Stimulated activated effector memory CD8-positive, alpha-beta T cell treated with anti-CD3 and anti-CD28 coated beads, Interleukin-12 subunit alpha, Interleukin-12 subunit beta, amount 100 ng/mL, for 72 hours (primary cell): Measurements from ENCODE around the gene ERBB3.

Experiments used
- ATAC-seq: fragments of 150-1000 bp; cut with Tn5 transposase; 2 replicates; pipeline ENCODE4 v1.10.0; 2021
- DNase-seq, 2 donors: peaks; one replicate each; pipeline ENCODE4 v3.0.0; 2021 to 2022; ENCODE audit warnings: low spot score in 2 of 2
- H3K27ac Mint-ChIP-seq: one replicate; pipeline ENCODE4 v1.8.0; 2022; ENCODE audit warnings: mild to moderate bottlenecking, mixed read lengths
- H3K36me3 Mint-ChIP-seq: one replicate; pipeline ENCODE4 v1.8.0; 2022; ENCODE audit warnings: mild to moderate bottlenecking, mixed read lengths
- H3K4me1 Mint-ChIP-seq: one replicate; pipeline ENCODE4 v1.8.0; 2022; ENCODE audit warnings: mixed read lengths
- H3K4me3 Mint-ChIP-seq: one replicate; pipeline ENCODE4 v1.8.0; 2022; ENCODE audit warnings: mild to moderate bottlenecking, mixed read lengths
- H3K9me3 Mint-ChIP-seq: one replicate; pipeline ENCODE4 v1.8.0; 2022; ENCODE audit warnings: mixed read lengths

ERBB3 gene

GRCh38 chr12:56097738-56098137 lies 17.8 kb downstream of the ERBB3 start:
- peaks cover 15% of the 10 kb centered on the region for H3K4me1 Mint-ChIP-seq

GRCh38 chr12:56098592-56098991 lies 18.6 kb downstream of the ERBB3 start:
- H3K9me3 Mint-ChIP-seq = no peaks in the 10 kb centered on the region
- H3K4me1 Mint-ChIP-seq = peaks cover 24% of the 10 kb centered on the region
- DNase-seq (no peak), ATAC-seq (no peak)
- H3K27ac Mint-ChIP-seq = no peak overlapping the region
- H3K4me3 Mint-ChIP-seq = no peak overlapping the region
- H3K36me3 Mint-ChIP-seq = peaks cover 6% of the 10 kb centered on the region

More at GRCh38 chr12:56097738-56098137, 17.8 kb downstream of the ERBB3 start:
- no peak for ATAC-seq
- Mint-ChIP-seq H3K9me3 (no peaks in the 10 kb centered on the region), H3K36me3 (no peaks in the 10 kb centered on the region), H3K4me3 (no peak overlapping the region), H3K27ac (no peak overlapping the region)
- DNase-seq = no peak

- H3K4me3 Mint-ChIP-seq = no peak overlapping the region
- peak overlapping the region; percentile 68 for H3K27ac Mint-ChIP-seq
- H3K9me3 Mint-ChIP-seq = no peaks in the 10 kb centered on the region
These were observed 19.8 kb downstream of the ERBB3 start for GRCh38 chr12:56099787-56100186.

DNA sequence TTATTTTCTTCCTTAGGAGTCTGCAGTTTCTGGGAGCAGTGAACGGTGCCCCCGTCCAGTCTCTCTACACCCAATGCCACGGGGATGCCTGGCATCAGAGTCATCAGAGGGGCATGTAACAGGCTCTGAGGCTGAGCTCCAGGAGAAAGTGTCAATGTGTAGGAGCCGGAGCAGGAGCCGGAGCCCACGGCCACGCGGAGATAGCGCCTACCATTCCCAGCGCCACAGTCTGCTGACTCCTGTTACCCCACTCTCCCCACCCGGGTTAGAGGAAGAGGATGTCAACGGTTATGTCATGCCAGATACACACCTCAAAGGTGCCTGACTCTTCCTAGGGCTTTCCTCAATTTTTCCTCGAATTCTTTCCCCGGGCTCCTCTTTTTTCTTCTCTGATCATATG lies 21.1 kb downstream of the ERBB3 start:
- Mint-ChIP-seq H3K4me1 (peaks cover 43% of the 10 kb centered on the region), H3K27ac (peak overlapping the region; percentile 99), H3K36me3 (peaks cover 31% of the 10 kb centered on the region), H3K4me3 (no peak overlapping the region), H3K9me3 (no peaks in the 10 kb centered on the region)
- ATAC-seq (no peak), DNase-seq (no peak)

More at GRCh38 chr12:56099787-56100186, 19.8 kb downstream of the ERBB3 start:
- no peak for ATAC-seq
- H3K4me1 Mint-ChIP-seq = peaks cover 35% of the 10 kb centered on the region
- DNase-seq = no peak
- peaks cover 18% of the 10 kb centered on the region for H3K36me3 Mint-ChIP-seq

- no peaks in the 10 kb centered on the region for H3K9me3 Mint-ChIP-seq
- peaks cover 47% of the 10 kb centered on the region for H3K36me3 Mint-ChIP-seq
- H3K4me1 Mint-ChIP-seq = peaks cover 56% of the 10 kb centered on the region
- no peak for DNase-seq
- peak overlapping the region; percentile 100 for H3K4me3 Mint-ChIP-seq
- H3K27ac Mint-ChIP-seq = peak overlapping the region; percentile 99
- ATAC-seq = no peak
These were observed 22.7 kb downstream of the ERBB3 start for GRCh38 chr12:56102683-56103065.

DNA sequence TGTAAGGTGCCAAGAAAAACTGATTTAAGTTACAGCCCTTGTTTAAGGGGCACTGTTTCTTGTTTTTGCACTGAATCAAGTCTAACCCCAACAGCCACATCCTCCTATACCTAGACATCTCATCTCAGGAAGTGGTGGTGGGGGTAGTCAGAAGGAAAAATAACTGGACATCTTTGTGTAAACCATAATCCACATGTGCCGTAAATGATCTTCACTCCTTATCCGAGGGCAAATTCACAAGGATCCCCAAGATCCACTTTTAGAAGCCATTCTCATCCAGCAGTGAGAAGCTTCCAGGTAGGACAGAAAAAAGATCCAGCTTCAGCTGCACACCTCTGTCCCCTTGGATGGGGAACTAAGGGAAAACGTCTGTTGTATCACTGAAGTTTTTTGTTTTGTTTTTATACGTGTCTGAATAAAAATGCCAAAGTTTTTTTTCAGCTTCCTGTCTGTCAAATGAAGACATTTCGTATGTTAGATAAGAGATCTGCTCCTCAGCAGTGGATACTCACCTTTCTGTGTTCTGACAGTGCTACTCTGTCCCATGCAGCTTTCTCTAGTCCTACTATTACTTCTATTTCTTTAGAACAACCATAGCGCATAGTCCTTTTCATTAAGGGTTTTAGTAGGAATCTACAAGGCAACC lies 23.2 kb downstream of the ERBB3 start:
- Mint-ChIP-seq H3K4me3 (peak overlapping the region; percentile 100), H3K4me1 (peaks cover 56% of the 10 kb centered on the region), H3K36me3 (peaks cover 52% of the 10 kb centered on the region), H3K9me3 (no peaks in the 10 kb centered on the region), H3K27ac (peak overlapping the region; percentile 99)
- DNase-seq = peak in 1 of 2 donors; percentile 59
- ATAC-seq = peak; percentile 4

DNA sequence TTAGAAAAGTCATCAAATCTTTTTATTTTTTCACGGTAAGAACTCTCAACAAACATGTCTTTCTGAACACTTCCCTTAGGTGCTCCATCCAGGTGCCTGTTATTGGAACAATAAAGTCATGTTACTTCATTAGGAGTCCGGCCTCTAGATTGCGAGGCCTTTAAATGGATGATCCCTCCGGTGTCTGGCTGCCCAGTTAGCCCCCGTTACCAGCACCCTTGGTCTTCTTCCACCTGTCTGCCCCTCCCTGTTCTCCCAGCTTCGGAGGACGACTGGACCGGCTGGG lies 23.8 kb downstream of the ERBB3 start:
- no peaks in the 10 kb centered on the region for H3K9me3 Mint-ChIP-seq
- H3K4me1 Mint-ChIP-seq = peaks cover 56% of the 10 kb centered on the region
- DNase-seq (no peak), ATAC-seq (no peak)
- peak overlapping the region; percentile 100 for H3K4me3 Mint-ChIP-seq
- H3K27ac Mint-ChIP-seq = peak overlapping the region; percentile 99
- H3K36me3 Mint-ChIP-seq = peaks cover 58% of the 10 kb centered on the region

- H3K36me3 Mint-ChIP-seq = peaks cover 63% of the 10 kb centered on the region
- DNase-seq = peak; percentile 91 to 99
- H3K27ac Mint-ChIP-seq = peak within 1 kb of the TSS; percentile 99
- peaks cover 56% of the 10 kb centered on the region for H3K4me1 Mint-ChIP-seq
- H3K4me3 Mint-ChIP-seq = peak within 1 kb of the TSS; percentile 100
- ATAC-seq = peak; percentile 96
- no peaks in the 10 kb centered on the region for H3K9me3 Mint-ChIP-seq
These were observed 24.3 kb downstream of the ERBB3 start, which contains the start of gene PA2G4 for GRCh38 chr12:56104109-56104814. Gene PA2G4 (plus strand): TSS chr12:56104559. CDS start chr12:56104738, 179 bp downstream.

DNA sequence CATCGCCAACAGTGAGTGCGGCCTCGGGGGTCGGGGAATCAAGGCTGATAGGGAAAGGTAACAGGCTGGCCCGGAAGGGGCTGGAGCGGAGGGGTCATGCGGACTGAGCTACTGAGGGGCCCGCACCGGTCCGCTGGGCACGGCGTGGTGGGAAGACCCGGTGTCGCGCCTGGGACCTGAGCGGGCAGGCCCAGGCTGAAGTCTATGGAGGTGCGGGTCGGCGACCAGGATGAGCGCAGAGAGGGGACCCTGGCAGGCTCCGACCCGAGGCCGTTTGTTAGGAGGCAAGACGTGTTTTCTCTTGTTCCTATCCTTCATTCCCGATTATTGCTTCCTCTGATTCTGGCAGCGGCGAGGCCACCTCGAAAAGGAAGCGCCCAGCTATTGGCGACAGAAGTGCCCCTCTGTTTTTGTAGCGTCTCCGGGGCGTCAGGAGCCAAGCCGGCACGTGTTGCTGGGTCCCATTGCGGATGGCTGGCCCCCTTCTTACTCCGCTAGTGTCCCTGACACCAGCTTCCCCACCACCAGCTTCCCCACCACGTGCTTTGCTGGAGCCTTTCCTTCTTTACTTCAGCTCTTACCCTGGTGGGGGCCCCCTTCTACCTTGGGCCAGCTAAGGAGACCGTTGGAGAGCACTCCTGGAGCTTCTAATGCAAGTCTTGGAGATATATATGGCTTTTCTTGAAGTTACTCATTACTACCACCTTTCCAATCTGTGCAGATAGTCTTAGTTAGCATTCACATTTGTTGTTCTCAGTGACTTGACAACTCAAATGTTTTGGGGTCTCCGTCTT lies 25.0 kb downstream of the ERBB3 start:
- Mint-ChIP-seq H3K9me3 (no peaks in the 10 kb centered on the region), H3K36me3 (peaks cover 70% of the 10 kb centered on the region), H3K4me1 (peaks cover 56% of the 10 kb centered on the region), H3K27ac (peak overlapping the region; percentile 99), H3K4me3 (peak overlapping the region; percentile 100)
- ATAC-seq (peak; percentile 14), DNase-seq (no peak)

DNA sequence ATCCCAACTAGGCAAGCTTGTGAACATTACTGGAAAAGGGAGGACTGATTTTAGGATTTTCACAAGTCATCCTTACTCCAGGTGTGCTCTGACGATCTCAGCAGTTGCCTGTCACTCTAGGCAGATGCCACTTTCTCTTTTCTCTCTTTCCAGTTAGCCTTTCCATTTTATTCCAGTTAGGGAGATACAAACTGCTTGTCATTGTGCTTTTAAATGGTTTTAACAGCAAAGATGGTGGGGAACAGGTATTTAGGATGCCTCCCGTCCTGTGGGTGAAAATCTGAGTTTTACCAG lies 25.6 kb downstream of the ERBB3 start:
- no peaks in the 10 kb centered on the region for H3K9me3 Mint-ChIP-seq
- H3K4me3 Mint-ChIP-seq = peak overlapping the region; percentile 100
- DNase-seq (no peak), ATAC-seq (no peak)
- peak overlapping the region; percentile 99 for H3K27ac Mint-ChIP-seq
- H3K4me1 Mint-ChIP-seq = peaks cover 56% of the 10 kb centered on the region
- H3K36me3 Mint-ChIP-seq = peaks cover 76% of the 10 kb centered on the region

- ATAC-seq (no peak), DNase-seq (no peak)
- H3K36me3 Mint-ChIP-seq = peaks cover 92% of the 10 kb centered on the region
- peaks cover 46% of the 10 kb centered on the region for H3K4me1 Mint-ChIP-seq
- peak overlapping the region; percentile 100 for H3K4me3 Mint-ChIP-seq
- H3K9me3 Mint-ChIP-seq = no peaks in the 10 kb centered on the region
- no peak overlapping the region for H3K27ac Mint-ChIP-seq
These were observed 27.3 kb downstream of the ERBB3 start for GRCh38 chr12:56107242-56107641.

- H3K4me3 Mint-ChIP-seq = no peak overlapping the region
- H3K9me3 Mint-ChIP-seq = no peaks in the 10 kb centered on the region
- H3K27ac Mint-ChIP-seq = peak overlapping the region; percentile 7
- ATAC-seq (no peak), DNase-seq (no peak)
- peaks cover 18% of the 10 kb centered on the region for H3K4me1 Mint-ChIP-seq
- peaks cover 94% of the 10 kb centered on the region for H3K36me3 Mint-ChIP-seq
These were observed 30.6 kb downstream of the ERBB3 start for GRCh38 chr12:56110571-56110970.

GRCh38 chr12:56114084-56114483 lies 34.1 kb downstream of the ERBB3 start:
- Mint-ChIP-seq H3K36me3 (peaks cover 89% of the 10 kb centered on the region), H3K4me1 (peaks cover 20% of the 10 kb centered on the region), H3K9me3 (no peaks in the 10 kb centered on the region), H3K4me3 (no peak overlapping the region), H3K27ac (peak overlapping the region; percentile 83)
- no peak for ATAC-seq
- no peak for DNase-seq

- Mint-ChIP-seq H3K4me1 (peaks cover 28% of the 10 kb centered on the region), H3K36me3 (peaks cover 79% of the 10 kb centered on the region), H3K27ac (peak overlapping the region; percentile 99), H3K9me3 (no peaks in the 10 kb centered on the region), H3K4me3 (peak overlapping the region; percentile 90)
- DNase-seq (no peak), ATAC-seq (no peak)
These were observed 35.4 kb downstream of the ERBB3 start for GRCh38 chr12:56115329-56115728.

GRCh38 chr12:56116267-56117081 lies 36.5 kb downstream of the ERBB3 start, which contains the start of gene RPL41:
Gene RPL41 (plus strand): TSS chr12:56116633.
- peaks cover 78% of the 10 kb centered on the region for H3K36me3 Mint-ChIP-seq
- peak within 1 kb of the TSS; percentile 99 for H3K27ac Mint-ChIP-seq
- no peaks in the 10 kb centered on the region for H3K9me3 Mint-ChIP-seq
- peak within 1 kb of the TSS; percentile 90 for H3K4me3 Mint-ChIP-seq
- peaks cover 30% of the 10 kb centered on the region for H3K4me1 Mint-ChIP-seq
- DNase-seq (peak; percentile 90 to 97), ATAC-seq (peak; percentile 66)
